Measurements from ENCODE around the gene SHANK3.

SHANK3 gene

GRCh38 chr22:50678651-50679521 lies 6.3 kb downstream of the SHANK3 start:
- DNase-seq = no peak

GRCh38 chr22:50683086-50683993 lies 10.7 kb downstream of the SHANK3 start:
- DNase-seq = no peak

- DNase-seq = no peak
Measured at GRCh38 chr22:50683994-50684371, 11.4 kb downstream of the SHANK3 start.

- DNase-seq = no peak
Measured at GRCh38 chr22:50684501-50684900, 11.9 kb downstream of the SHANK3 start.

- DNase-seq = no peak
Measured at GRCh38 chr22:50684986-50685385, 12.4 kb downstream of the SHANK3 start.

- no peak for DNase-seq
Measured at GRCh38 chr22:50686794-50687193, 14.2 kb downstream of the SHANK3 start.

- no peak for DNase-seq
Measured at GRCh38 chr22:50687829-50688228, 15.2 kb downstream of the SHANK3 start.

- DNase-seq = no peak
Measured at GRCh38 chr22:50688448-50688847, 15.8 kb downstream of the SHANK3 start.

- peak in 1 of 2 donors; percentile 41 for DNase-seq
Measured at GRCh38 chr22:50691521-50691920, 18.9 kb downstream of the SHANK3 start.

- no peak for DNase-seq
Measured at GRCh38 chr22:50693462-50693861, 20.8 kb downstream of the SHANK3 start.

GRCh38 chr22:50694099-50694605 lies 21.5 kb downstream of the SHANK3 start:
- no peak for DNase-seq

GRCh38 chr22:50694766-50695420 lies 22.3 kb downstream of the SHANK3 start:
- DNase-seq = no peak

- DNase-seq = no peak
Measured at GRCh38 chr22:50695421-50696250, 23.0 kb downstream of the SHANK3 start.

- no peak for DNase-seq
Measured at GRCh38 chr22:50696251-50696798, 23.7 kb downstream of the SHANK3 start.

- DNase-seq = no peak
Measured at GRCh38 chr22:50696799-50697561, 24.4 kb downstream of the SHANK3 start.

- DNase-seq = no peak
Measured at GRCh38 chr22:50697667-50698506, 25.3 kb downstream of the SHANK3 start.

- DNase-seq = no peak
Measured at GRCh38 chr22:50698546-50698945, 25.9 kb downstream of the SHANK3 start.

- DNase-seq = no peak
Measured at GRCh38 chr22:50699001-50699755, 26.6 kb downstream of the SHANK3 start.

GRCh38 chr22:50699756-50700386 lies 27.2 kb downstream of the SHANK3 start:
- no peak for DNase-seq
